OCI-LY7 (cell line): ENCODE data around the gene TSSK3.

ENCODE experiments used
- CTCF ChIP-seq: fragments of 200-600 bp; sonication (generic); conservative IDR thresholded peaks from 2 replicates; pipeline ENCODE4 v1.5.1; 2014; ENCODE audit warnings: mild to moderate bottlenecking, antibody characterized with exemption, low read length, moderate library complexity, mixed read lengths
- EZH2phosphoT487 ChIP-seq: fragments of 200-600 bp; sonication (generic); IDR thresholded peaks from 2 replicates; pipeline ENCODE4 v1.6.1; 2018; ENCODE audit warnings: low read depth, borderline replicate concordance, mild to moderate bottlenecking, mixed run types, antibody characterized with exemption, low read length, moderate library complexity, mixed read lengths

GRCh38 chr1:32336591-32336932 lies 25.8 kb upstream of the TSSK3 start:
- no peak for TF ChIP-seq EZH2phosphoT487
- TF ChIP-seq CTCF = no peak
